Forelimb muscle (tissue), 1 donor: ENCODE measurements around the gene SP1. TPM values are rescaled to one million over a fixed set of nuclear protein-coding genes. Genes with fewer than 3 reads are reported as not detected.

Experiments
- DNase-seq: peaks from one replicate; pipeline ENCODE4 v3.0.0-alpha.2; 2013; ENCODE audit warnings: low read depth
- polyA plus RNA-seq: library from polyadenylated mRNA; unstranded; fragments of 120-200 nt; gene quantifications from one replicate; pipeline ENCODE4 v1.2.1, GENCODE V29; 2013; ENCODE audit not compliant: insufficient read length

Gene SP1
- polyA plus RNA-seq, 1 donor: 37.2 TPM

- DNase-seq: no peak
These were observed 71.0 kb downstream of the SP1 start for GRCh38 chr12:53450936-53451335.

- peak; percentile 97 for DNase-seq
These were observed 71.7 kb downstream of the SP1 start, which contains the start of gene PCBP2 for GRCh38 chr12:53451661-53452158. TSS of gene PCBP2 (plus strand) at chr12:53452102. CDS start at chr12:53454801, 2,699 bp downstream.

DNA sequence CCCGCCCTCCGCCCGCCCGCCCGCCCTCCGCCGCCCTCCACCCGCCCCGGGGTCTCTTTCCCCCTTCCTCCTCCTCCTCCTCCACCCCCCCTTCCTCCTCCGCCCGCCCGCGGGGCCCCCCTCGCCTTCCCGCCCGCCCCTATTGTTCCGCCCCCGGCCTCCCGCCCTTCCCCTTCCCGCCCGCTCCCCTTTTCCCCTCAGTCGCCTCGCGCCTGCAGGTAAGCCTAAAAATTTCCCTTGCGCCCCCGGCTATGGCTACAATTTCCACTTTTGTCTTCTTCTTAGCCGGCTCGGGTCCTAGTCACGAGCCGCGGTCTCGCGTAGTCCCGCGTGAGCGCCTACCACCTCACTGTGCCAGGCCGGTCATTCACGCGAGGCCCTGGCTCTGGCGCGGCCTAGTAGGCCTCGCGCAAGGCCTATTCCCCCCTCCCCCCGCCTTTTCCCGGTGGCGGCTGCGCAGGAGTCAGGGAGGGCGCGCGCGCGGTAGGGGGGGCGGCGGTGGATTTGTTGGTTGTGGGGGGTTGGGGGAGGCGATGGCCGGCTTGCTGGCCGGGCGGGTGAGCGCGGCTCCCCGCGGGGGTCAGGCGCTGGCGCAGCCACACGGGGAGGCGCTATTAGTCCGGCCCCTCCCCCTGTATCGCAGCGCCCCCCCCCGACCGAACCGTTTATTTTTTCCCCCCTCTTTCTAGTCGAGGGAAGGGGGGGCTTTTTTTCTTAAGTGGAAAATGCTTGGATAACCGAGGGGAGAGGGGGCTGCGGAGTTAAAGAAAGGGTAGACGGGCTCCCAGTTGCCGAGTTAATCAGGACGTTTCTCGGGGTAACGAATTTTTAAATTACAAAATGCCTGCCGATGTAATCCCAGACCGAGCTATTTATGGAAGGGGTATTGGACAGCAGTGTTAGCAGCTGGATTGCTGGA is 72.4 kb downstream of the SP1 start:
- peak; percentile 40 for DNase-seq

- DNase-seq: no peak
These were observed 74.1 kb downstream of the SP1 start for GRCh38 chr12:53453953-53454640.

- DNase-seq: no peak
These were observed 74.7 kb downstream of the SP1 start for GRCh38 chr12:53454707-53455106.

- DNase-seq: no peak
These were observed 76.8 kb downstream of the SP1 start for GRCh38 chr12:53456654-53457366.

DNA sequence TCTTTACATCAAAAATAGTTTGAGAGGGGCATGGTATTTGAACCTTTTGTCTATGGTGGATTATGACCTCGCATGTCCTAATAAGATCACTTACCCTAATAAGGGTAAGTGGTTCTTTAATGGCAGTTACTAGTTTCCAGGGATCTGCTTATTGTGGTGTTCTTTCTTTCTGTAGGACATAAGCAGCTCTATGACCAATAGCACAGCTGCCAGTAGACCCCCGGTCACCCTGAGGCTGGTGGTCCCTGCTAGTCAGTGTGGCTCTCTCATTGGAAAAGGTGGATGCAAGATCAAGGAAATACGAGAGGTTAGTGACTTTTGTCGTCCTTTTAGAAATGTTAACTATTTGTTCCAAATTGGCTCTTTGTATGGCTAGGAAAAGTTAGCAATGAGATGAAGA is 79.1 kb downstream of the SP1 start:
- no peak for DNase-seq

DNA sequence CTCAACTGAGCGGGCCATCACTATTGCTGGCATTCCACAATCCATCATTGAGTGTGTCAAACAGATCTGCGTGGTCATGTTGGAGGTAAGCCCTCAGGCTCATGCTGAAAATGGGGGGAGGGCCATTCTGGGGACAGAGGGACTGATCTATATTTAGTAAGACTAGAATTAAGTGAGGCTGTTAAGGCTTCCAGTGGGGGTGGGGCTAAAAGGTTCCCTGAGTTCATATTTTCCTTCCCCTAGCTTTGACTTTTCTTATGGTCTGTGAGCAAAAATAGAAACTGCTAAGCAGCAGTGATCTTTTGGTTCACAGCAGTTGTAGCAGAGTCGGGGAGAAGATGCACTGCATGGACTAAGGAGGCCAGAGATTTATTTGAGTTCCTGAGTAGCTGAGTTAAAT is 81.1 kb downstream of the SP1 start:
- no peak for DNase-seq

DNA sequence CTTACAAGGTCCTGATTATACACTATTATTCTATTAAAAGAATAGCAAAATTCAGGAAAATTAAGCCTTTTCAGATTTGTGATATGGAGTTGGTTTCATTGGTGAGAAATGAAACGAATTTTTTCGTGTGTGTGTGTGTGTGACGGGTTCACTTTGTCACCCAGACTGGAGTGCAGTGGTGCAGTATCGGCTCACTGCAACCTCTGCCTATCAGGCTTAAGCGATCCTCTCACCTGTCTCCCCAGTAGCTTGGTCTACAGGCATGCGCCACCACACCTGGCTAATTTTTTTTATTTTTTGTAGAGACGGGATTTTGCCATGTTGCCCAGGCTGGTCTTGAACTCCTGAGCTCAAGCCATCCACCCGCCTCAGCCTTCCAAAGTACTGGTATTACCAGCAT is 81.6 kb downstream of the SP1 start:
- DNase-seq: no peak

GRCh38 chr12:53462935-53463334 is 83.0 kb downstream of the SP1 start:
- no peak for DNase-seq

DNA sequence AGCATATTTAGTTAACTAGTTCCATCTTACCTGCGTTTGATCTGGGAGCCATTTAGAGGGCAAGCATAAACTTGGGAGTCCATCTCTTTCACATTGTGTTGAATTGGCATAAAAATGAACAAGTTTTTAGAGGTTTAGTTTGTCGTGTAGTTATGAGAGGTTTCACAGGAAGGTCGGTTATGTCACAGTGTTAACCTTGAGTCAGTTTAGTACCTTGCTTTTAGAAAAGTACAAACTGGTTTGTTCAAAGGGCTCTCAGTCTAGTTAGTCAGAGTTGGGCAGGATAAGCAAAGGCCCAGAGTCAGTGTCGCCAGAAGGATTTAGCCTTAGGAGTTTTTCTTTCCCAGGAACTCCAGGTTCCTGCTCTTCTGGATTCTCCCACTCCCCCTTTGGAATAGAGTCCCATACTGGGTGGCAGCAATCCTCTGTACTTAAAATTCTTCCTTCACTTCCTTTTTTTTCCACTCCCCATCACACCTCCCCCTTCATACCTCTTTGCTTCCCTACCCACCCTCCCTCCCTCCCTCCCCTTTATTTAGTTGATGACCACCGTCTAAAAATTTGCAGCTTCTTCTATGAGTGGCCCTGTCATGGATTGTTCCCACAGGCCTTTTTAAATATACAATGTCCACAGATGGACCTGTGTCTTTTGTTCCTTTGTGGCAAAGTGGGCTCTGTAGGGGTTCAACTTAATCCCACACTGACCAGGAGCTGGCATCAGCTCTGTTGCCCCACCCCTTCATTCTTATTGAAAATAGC is 84.0 kb downstream of the SP1 start:
- no peak for DNase-seq

DNA sequence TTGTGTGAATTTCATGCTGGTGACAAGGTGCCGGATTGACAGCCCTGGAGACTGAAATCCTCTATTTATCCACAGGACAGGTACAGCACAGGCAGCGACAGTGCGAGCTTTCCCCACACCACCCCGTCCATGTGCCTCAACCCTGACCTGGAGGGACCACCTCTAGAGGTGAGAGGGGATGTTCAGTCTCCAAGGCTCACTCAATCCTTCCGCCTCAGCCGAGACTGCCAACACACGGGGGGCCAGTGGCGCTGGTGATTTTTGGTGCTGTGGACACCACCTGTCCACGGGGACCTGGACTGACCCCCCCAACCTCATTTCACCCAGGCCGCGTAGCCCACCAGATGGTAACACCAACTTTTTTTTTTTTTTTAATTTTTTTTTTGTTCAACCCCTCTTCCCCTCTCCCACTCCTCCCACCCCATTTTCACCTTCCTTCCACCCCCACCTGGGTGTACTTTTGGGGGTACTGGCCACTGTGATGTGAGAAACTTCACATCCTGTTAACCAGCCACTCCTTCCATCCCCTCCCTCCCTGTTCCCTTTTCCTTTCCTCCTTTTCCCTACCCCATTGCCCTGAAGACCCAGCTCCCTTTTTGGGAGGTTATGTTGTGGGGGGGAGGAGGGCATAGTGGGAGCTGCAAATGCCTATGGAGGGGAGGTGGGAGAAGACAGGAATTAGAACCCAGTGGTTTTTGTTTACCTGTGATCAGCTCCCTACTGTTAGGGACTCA is 84.9 kb downstream of the SP1 start:
- no peak for DNase-seq

DNA sequence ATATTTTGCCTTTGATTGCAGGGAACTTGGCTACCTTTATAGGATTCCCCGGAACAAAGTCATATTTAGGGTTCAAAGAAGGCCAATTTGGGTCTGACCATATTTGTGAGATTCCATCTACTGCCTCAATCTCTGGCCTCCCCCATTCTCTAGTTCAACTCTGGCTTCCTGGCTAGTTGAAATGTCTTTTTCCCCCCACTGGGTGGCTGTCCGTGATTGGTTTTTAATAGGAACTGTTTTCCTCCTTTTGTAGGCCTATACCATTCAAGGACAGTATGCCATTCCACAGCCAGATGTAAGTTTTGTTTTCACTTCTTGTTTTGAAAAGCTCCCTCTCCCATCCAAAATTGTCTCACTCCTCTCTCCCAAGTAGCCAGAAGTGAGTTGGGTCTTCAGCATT is 85.7 kb downstream of the SP1 start:
- no peak for DNase-seq

Other genes with a start within 250 kb of the SP1 start
- gene ZNF740, start 199.5 kb upstream of the SP1 start, polyA plus RNA-seq: 27.9 TPM
- 54.5 TPM for gene CSAD, start 199.3 kb upstream of the SP1 start, polyA plus RNA-seq
- gene ITGB7, start 172.9 kb upstream of the SP1 start, polyA plus RNA-seq: 1.2 TPM
- gene RARG, start 148.0 kb upstream of the SP1 start, polyA plus RNA-seq: 22.5 TPM
- 4.3 TPM for gene ESPL1, start 111.9 kb upstream of the SP1 start, polyA plus RNA-seq
- 497 TPM for gene PFDN5, start 84.6 kb upstream of the SP1 start, polyA plus RNA-seq
- gene MYG1, start 80.5 kb upstream of the SP1 start, polyA plus RNA-seq: 37.2 TPM
- 52.4 TPM for gene AAAS, start 58.6 kb upstream of the SP1 start, polyA plus RNA-seq
- gene SP7, start 43.8 kb upstream of the SP1 start, polyA plus RNA-seq: 0.15 TPM
- 0.09 TPM for gene AMHR2, start 43.7 kb downstream of the SP1 start, polyA plus RNA-seq
- 41.6 TPM for gene PRR13, start 61.6 kb downstream of the SP1 start, polyA plus RNA-seq
- gene PCBP2, start 71.9 kb downstream of the SP1 start, polyA plus RNA-seq: 550 TPM
- 14.3 TPM for gene MAP3K12, start 119.3 kb downstream of the SP1 start, polyA plus RNA-seq
- 20.9 TPM for gene TARBP2, start 121.1 kb downstream of the SP1 start, polyA plus RNA-seq
- not detected for gene NPFF, start 127.3 kb downstream of the SP1 start, polyA plus RNA-seq
- gene ATF7, start 246.2 kb downstream of the SP1 start, polyA plus RNA-seq: 49.7 TPM